ENCODE results near the gene FAM234A. TPM values are rescaled to one million over a fixed set of nuclear protein-coding genes. Genes with fewer than 3 reads are reported as not detected.
"Not testable (repeated sequence)": the region's sequence is repeated elsewhere in the genome, so short reads cannot be mapped to it uniquely, and the experiment has no call there.

Gene FAM234A
- polyA plus RNA-seq, 4 donors = 75.5 to 88.2 (median 81.5) TPM

- no peak for DNase-seq (ENCODE audit: low read depth in 4 of 4, low spot score in 3 of 4)
These were observed 29.3 kb downstream of the FAM234A start for GRCh38 chr16:263944-264343.

GRCh38 chr16:264440-264951, 29.9 kb downstream of the FAM234A start:
- DNase-seq (ENCODE audit: low read depth in 4 of 4, low spot score in 3 of 4) = no peak

- DNase-seq (ENCODE audit: low read depth in 4 of 4, low spot score in 3 of 4) = no peak
These were observed 30.4 kb downstream of the FAM234A start for GRCh38 chr16:265002-265529.

GRCh38 chr16:265711-266110, 31.1 kb downstream of the FAM234A start:
- DNase-seq (ENCODE audit: low read depth in 4 of 4, low spot score in 3 of 4) = no peak

GRCh38 chr16:266258-267164, 31.9 kb downstream of the FAM234A start:
- DNase-seq (ENCODE audit: low read depth in 4 of 4, low spot score in 3 of 4) = no peak

- DNase-seq (ENCODE audit: low read depth in 4 of 4, low spot score in 3 of 4) = not testable (repeated sequence)
These were observed 32.9 kb downstream of the FAM234A start for GRCh38 chr16:267562-267961.

GRCh38 chr16:268141-269053, 33.8 kb downstream of the FAM234A start:
- no peak for DNase-seq (ENCODE audit: low read depth in 4 of 4, low spot score in 3 of 4)

- no peak for DNase-seq (ENCODE audit: low read depth in 4 of 4, low spot score in 3 of 4)
These were observed 34.6 kb downstream of the FAM234A start for GRCh38 chr16:269061-269796.

GRCh38 chr16:270381-271255, 36.0 kb downstream of the FAM234A start:
- DNase-seq (ENCODE audit: low read depth in 4 of 4, low spot score in 3 of 4) = no peak

GRCh38 chr16:272633-273546, 38.3 kb downstream of the FAM234A start:
- no peak for DNase-seq (ENCODE audit: low read depth in 4 of 4, low spot score in 3 of 4)

- DNase-seq (ENCODE audit: low read depth in 4 of 4, low spot score in 3 of 4) = no peak
These were observed 39.2 kb downstream of the FAM234A start for GRCh38 chr16:273547-274421.

GRCh38 chr16:275041-275641, 40.5 kb downstream of the FAM234A start:
- DNase-seq (ENCODE audit: low read depth in 4 of 4, low spot score in 3 of 4) = no peak

- DNase-seq (ENCODE audit: low read depth in 4 of 4, low spot score in 3 of 4) = no peak
These were observed 41.2 kb downstream of the FAM234A start, which contains the start of gene RGS11 for GRCh38 chr16:275786-276232. Gene RGS11 (minus strand): TSS chr16:275944. CDS start chr16:275911, 33 bp downstream.

- no peak for DNase-seq (ENCODE audit: low read depth in 4 of 4, low spot score in 3 of 4)
These were observed 41.9 kb downstream of the FAM234A start for GRCh38 chr16:276426-277077.

GRCh38 chr16:278863-279366, 44.3 kb downstream of the FAM234A start:
- no peak for DNase-seq (ENCODE audit: low read depth in 4 of 4, low spot score in 3 of 4)

GRCh38 chr16:279531-279930, 44.9 kb downstream of the FAM234A start:
- DNase-seq (ENCODE audit: low read depth in 4 of 4, low spot score in 3 of 4) = no peak
